T-helper 2 cell (primary cell): ENCODE measurements around the gene LCMT1.
"Not testable (repeated sequence)": the region's sequence is repeated elsewhere in the genome, so short reads cannot be mapped to it uniquely, and the experiment has no call there.

Source experiments
- DNase-seq, 5 experiments: peaks; one replicate each; pipeline versions ENCODE4 v3.0.0 to v3.0.0-alpha.2; 2012 to 2022
- total RNA-seq, 2 donors: gene quantifications; one replicate each; lab custom pipeline; 2026; lab: John Stamatoyannopoulos, UW

The LCMT1 gene
- total RNA-seq = 15.9 to 21.3 reads per million in 2 donors

DNA sequence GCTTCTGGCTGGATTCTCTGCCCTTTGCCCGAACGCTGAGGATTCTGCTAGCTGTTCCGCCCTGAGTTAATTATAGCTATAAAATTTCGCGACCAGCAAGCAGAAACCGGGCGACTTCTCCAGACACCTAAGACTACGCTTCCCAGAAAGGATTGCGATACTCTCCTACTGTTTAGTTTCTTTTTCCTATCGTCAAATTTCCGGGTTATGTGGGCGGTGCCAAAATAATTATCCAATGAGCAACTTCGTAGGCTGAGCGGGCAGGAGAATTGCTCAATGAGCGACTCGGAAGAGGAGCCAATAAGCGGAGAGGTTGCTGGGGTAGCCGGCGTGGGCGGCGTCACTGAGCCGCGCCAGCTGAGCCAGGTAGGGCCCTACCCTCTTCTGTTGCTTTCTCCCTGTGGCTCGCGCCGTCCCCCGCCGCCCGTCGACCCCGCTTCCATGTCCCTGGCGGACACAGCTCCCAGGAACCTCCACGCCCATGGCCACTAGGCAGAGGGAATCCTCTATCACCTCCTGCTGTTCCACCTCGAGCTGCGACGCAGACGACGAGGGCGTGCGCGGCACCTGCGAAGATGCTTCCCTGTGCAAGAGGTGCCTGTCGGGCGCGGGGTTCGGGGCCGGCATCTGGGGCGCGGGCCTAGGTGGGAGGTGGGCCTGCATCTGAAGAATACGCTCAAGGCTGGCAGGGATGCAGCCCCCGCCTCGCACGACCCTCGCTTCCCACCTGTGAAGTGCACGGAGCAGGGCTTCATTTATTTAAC is at the start of gene LCMT1:
Gene LCMT1, plus strand, starts transcription at position 340 of the 764 bp plus-strand sequence. Its CDS starts 142 bp downstream, at position 482.
- peak; percentile 70 to 98 (median 87) for DNase-seq

DNA sequence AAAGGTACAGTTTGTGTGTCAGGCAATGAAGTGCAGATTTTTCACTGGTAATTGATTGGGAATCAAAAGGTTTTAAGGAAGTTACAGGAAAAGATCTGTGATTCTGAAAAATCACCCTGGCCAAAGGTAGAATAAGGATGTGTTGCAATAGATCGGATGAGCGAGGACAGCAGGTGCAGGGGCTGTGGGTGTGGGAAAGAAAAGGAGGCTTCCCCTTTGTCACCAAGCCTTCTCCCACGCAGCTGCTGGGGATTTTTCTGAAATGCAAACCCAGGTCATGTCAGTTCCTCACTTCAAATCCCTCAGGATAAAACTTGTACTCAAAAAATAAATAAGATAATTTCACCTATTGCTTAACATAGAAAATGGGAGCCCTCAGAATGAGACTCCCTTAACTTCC is 48.4 kb upstream of the LCMT1 start:
- DNase-seq = no peak

DNA sequence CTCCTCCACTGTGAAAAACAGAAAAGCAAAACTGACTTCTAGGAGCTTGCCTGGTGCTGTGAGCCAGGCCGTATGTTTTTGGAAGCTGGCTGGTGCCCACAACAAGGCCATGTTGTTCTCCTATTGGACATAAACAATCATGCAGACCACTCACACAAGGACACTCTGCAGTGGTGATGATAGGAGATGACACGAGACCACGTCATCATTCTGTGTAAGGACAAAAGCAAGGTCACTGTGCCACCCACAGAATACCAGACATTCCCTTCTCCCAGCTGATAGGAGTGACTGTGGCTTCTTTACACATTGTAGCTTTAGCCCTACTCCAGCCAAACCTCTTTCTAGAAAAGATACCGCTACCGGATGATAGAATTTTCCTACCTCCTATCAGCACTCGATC is 47.7 kb upstream of the LCMT1 start:
- DNase-seq = no peak

GRCh38 chr16:25064281-25064680 is 47.3 kb upstream of the LCMT1 start:
- DNase-seq = not testable (repeated sequence)

DNA sequence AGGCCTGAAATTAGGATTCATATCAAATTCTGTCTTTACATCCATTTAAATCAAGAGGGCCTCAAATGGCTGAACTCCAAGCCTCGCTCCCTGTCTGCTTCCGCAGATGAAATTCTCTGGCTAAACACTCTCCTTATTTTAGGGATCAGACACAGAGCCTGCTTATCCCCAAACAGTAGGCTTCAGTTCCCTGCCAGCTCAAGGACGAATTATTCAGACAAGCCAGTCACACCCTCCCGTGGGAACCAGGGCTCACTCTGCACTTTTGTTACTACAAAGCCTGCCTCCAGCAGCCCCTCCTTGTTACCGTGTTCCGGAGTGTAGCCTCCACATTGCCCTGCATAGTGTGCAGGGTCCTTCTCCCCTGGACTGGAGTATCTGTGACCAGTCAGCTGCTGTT is 46.6 kb upstream of the LCMT1 start:
- no peak for DNase-seq

GRCh38 chr16:25065899-25066298 is 45.6 kb upstream of the LCMT1 start:
- no peak for DNase-seq

- DNase-seq = no peak
Observed at GRCh38 chr16:25066426-25066746, 45.2 kb upstream of the LCMT1 start.

- DNase-seq = peak; percentile 70 to 91 (median 77)
Observed at GRCh38 chr16:25066747-25067631, 44.6 kb upstream of the LCMT1 start.

DNA sequence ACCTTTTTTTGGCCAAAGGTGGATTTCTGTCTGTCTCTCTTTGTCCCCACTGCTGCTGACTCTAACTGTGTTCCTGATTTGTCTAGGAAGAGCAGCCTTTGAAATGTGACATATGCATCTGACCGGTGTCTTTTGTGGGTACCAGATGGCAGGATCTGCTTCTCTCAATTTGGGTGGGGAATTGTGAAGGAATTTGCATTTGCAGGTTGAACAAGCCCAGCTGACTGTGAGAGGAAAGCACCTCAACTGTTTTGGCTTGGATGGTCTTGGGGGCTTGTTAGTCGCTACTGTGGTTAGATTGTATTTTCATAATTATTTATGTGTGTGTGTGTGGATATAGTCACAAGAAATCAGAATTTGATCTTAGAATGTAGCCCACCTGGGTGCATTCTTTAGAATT is 37.7 kb upstream of the LCMT1 start:
- DNase-seq = no peak

- DNase-seq = no peak
Observed at GRCh38 chr16:25078386-25078978, 33.1 kb upstream of the LCMT1 start.

- no peak for DNase-seq
Observed at GRCh38 chr16:25079637-25080378, 31.7 kb upstream of the LCMT1 start.

- DNase-seq = no peak
Observed at GRCh38 chr16:25080420-25081131, 31.0 kb upstream of the LCMT1 start.

- no peak for DNase-seq
Observed at GRCh38 chr16:25081702-25082101, 29.8 kb upstream of the LCMT1 start.

DNA sequence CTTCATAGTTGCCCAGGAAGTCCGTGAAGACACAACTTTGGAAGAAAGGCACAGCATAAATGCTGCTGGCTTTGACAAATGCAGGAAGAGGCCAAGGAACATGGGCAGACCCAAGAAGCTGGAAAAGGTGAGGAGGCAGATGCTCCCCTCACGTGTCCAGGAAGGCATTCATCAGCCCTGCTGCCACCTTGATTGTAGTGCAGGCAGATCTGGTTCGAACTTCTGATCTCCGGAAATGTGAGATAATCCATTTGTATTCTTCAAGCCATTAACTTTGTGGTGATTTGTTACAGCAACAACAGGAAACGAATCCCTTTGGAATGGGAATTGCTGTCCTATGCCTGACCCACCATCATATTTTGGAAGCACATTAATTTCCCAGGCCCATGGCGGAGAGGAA is 28.5 kb upstream of the LCMT1 start:
- DNase-seq = no peak

DNA sequence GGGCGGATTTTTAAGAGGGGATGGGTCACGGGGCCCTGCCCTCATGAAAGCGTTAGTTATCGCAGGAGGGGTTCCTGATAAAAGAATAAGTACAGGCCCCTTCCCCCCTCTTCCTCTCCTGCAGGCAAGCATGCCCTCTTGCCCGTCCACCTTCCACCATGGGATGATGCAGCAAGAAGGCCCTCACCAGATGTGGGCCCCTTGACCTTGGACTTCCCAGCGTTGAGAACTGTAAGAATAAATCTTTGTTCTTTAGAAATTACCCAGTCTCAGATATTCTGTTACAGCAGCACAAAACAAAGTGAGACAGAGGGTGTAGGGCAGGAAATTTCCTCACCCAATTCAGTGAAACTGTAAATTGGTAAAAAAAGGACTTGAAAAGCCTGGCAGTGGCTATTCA is 27.8 kb upstream of the LCMT1 start:
- DNase-seq = no peak

DNA sequence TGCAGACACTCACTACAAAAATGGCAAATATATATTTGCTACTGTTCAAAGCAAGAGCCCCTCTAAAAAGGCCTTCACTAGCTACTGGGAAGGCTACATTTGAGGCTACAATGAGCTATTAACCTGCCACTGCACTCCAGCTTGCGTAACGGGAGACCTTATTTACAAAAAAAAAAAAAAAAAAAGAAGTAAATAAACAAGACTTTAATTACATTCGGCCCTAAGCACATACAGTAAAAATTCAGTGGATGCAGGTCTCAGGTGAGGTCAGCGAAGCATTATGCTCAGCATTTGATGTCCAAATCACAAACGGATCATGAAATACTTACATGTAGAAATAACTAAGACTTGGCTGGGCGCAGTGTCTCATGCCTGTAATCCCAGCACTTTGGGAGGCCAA is 26.7 kb upstream of the LCMT1 start:
- no peak for DNase-seq

- DNase-seq = no peak
Observed at GRCh38 chr16:25087761-25088160, 23.8 kb upstream of the LCMT1 start.

DNA sequence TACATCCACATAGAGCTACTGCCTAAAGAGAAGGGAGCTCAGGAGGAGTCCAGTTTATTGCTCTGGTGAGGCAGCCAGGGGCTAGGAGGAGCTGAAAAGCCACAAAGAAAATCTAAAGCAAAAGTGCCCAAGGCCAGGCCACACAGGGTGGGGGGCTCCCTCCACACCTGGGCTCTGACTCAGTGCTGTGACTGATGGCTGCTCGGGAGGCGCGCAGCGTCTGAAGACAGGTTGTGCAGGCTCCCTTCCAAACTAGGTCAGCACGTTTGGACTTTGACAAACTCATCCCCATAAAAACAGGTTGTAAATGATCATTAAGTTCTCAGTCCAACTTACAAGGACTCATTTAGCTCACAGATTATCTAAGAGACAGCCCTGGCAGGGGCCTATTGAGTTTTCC is 22.2 kb upstream of the LCMT1 start:
- DNase-seq = no peak

GRCh38 chr16:25092441-25092840 is 19.1 kb upstream of the LCMT1 start:
- no peak for DNase-seq

- peak in 1 of 5 experiments; percentile 83 for DNase-seq
Observed at GRCh38 chr16:25093208-25094061, 18.1 kb upstream of the LCMT1 start.

GRCh38 chr16:25094596-25094995 is 16.9 kb upstream of the LCMT1 start:
- DNase-seq = no peak
